Measurements from ENCODE around the gene PIM1. TPM values are rescaled to one million over a fixed set of nuclear protein-coding genes. Genes with fewer than 3 reads are reported as not detected.

The PIM1 gene
- polyA plus RNA-seq, 1 donor (not counting 4 experiments of a cell fraction or from before 2014, with no cell fraction given): 10.2 TPM

DNA sequence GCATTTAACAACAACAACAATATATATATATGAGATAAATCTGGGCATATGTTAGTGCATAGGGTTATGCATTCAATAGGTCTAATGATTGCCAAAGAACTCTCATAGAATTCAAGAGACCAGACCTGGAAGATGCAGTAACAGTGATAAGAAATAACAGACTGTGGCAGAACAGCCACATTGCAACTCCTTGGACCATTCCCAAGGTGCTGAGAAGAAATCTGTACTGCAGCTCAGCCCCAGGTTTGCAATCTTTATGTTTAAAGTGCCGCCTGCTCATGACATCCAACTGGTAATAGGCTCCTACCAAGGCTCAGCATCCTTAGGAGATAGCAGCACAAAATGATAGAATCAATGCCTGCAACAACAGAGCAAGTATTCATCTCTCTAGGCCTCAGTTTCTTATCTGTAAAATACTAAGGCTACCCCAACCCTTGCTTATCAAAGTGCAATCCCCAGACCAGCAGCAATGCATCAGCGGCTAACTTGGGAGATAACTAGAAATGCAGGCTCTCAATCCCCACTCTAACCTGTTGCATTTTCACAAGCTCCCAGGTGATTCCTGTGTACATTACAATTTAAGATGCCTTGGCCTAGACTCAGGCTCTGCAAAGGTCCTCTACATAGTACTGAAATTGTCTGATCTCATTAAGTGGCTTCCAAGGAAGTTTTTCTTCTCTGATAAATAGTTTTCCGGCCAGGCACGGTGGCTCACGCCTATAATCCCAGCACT, 30.6 kb upstream of the PIM1 start:
- no peak for FAIRE-seq
- dilution Hi-C loops (cut with MboI; ENCODE audit: extremely low pct_ligation_motif_present, low sequenced_read_pairs): no loop called here

DNA sequence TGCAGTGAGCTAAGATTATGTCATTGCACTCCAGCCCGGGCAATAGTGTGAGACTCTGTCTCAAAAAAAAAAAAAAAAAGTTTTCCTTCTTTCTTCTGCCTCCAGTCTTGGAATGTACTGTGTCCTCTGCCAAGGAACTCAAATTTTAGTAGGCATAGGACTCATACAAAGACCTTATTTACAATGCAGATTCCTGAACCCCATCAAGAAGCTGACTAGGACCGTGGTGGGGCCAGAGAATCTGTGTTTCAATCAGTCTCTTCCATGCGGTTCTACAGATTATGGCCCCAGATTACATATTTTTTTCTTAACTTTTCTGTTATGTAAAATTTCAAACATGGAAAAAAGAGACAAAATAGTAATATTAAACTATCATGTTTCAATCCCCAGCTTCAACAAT, 29.8 kb upstream of the PIM1 start:
- dilution Hi-C loops (cut with MboI; ENCODE audit: extremely low pct_ligation_motif_present, low sequenced_read_pairs): no loop called here
- H3K4me2 ChIP-seq (ENCODE audit: control insufficient read depth, extremely low read depth, insufficient read depth, low read depth, low read length): no peak overlapping the region
- H3K4me1 ChIP-seq (ENCODE audit: control insufficient read depth, extremely low read depth, insufficient read depth, low read length): peaks cover 31% of the 10 kb centered on the region

More for the DNA sequence above, 30.6 kb upstream of the PIM1 start:
- no peaks in the 10 kb centered on the region for H3K79me2 ChIP-seq (ENCODE audit: control insufficient read depth, insufficient read depth, low read length)
- H3K4me1 ChIP-seq (ENCODE audit: control insufficient read depth, extremely low read depth, insufficient read depth, low read length): peaks cover 39% of the 10 kb centered on the region
- no peak overlapping the region for H3K4me3 ChIP-seq (ENCODE audit: control insufficient read depth in 2 of 3, extremely low read depth in 1 of 3, insufficient read depth in 2 of 3, low read depth in 1 of 3, low read length in 3 of 3)
- H3K36me3 ChIP-seq (ENCODE audit: control insufficient read depth in 2 of 2, extremely low read depth in 1 of 2, insufficient read depth in 2 of 2, low read length in 2 of 2): no peaks in the 10 kb centered on the region
- no peaks in the 10 kb centered on the region for H3K9me1 ChIP-seq (ENCODE audit: control insufficient read depth, extremely low read depth, insufficient read depth, low read length)
- no peak overlapping the region for H3K4me2 ChIP-seq (ENCODE audit: control insufficient read depth, extremely low read depth, insufficient read depth, low read depth, low read length)
- DNase-seq (ENCODE audit: low read depth, low spot score): no peak
- H3K27ac ChIP-seq (ENCODE audit: control insufficient read depth, insufficient read depth, low read length): no peak overlapping the region
- H3K9ac ChIP-seq (ENCODE audit: control insufficient read depth, extremely low read depth, insufficient read depth, low read length): no peak overlapping the region
- no peaks in the 10 kb centered on the region for H4K20me1 ChIP-seq (ENCODE audit: control insufficient read depth, extremely low read depth, insufficient read depth, low read length)
- TF ChIP-seq, protein P1, sequence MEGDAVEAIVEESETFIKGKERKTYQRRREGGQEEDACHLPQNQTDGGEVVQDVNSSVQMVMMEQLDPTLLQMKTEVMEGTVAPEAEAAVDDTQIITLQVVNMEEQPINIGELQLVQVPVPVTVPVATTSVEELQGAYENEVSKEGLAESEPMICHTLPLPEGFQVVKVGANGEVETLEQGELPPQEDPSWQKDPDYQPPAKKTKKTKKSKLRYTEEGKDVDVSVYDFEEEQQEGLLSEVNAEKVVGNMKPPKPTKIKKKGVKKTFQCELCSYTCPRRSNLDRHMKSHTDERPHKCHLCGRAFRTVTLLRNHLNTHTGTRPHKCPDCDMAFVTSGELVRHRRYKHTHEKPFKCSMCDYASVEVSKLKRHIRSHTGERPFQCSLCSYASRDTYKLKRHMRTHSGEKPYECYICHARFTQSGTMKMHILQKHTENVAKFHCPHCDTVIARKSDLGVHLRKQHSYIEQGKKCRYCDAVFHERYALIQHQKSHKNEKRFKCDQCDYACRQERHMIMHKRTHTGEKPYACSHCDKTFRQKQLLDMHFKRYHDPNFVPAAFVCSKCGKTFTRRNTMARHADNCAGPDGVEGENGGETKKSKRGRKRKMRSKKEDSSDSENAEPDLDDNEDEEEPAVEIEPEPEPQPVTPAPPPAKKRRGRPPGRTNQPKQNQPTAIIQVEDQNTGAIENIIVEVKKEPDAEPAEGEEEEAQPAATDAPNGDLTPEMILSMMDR (optimal IDR thresholded peaks at IDR 0.05 in 1 of 3, IDR thresholded peaks at IDR 0.05 in 1 of 3, conservative IDR thresholded peaks at IDR 0.05 in 1 of 3; ENCODE audit: extremely low read depth in 1 of 3, insufficient read depth in 2 of 3, low read length in 3 of 3): no peak
- no peak for TF ChIP-seq EZH2 (IDR thresholded peaks at IDR 0.05; ENCODE audit: low read length)
- H3K9me3 ChIP-seq (ENCODE audit: control insufficient read depth, low read depth, low read length): no peaks in the 10 kb centered on the region
- no peaks in the 10 kb centered on the region for H3K27me3 ChIP-seq (ENCODE audit: control insufficient read depth, extremely low read depth, insufficient read depth, low read length)
- H2AFZ ChIP-seq (ENCODE audit: control insufficient read depth, low read length): no peak overlapping the region

More for the DNA sequence above, 29.8 kb upstream of the PIM1 start:
- H3K79me2 ChIP-seq (ENCODE audit: control insufficient read depth, insufficient read depth, low read length): no peaks in the 10 kb centered on the region
- no peak overlapping the region for H2AFZ ChIP-seq (ENCODE audit: control insufficient read depth, low read length)
- no peaks in the 10 kb centered on the region for H3K9me3 ChIP-seq (ENCODE audit: control insufficient read depth, low read depth, low read length)
- H3K27ac ChIP-seq (ENCODE audit: control insufficient read depth, insufficient read depth, low read length): no peak overlapping the region
- TF ChIP-seq, protein P1 (optimal IDR thresholded peaks at IDR 0.05 in 1 of 3, IDR thresholded peaks at IDR 0.05 in 1 of 3, conservative IDR thresholded peaks at IDR 0.05 in 1 of 3; ENCODE audit: extremely low read depth in 1 of 3, insufficient read depth in 2 of 3, low read length in 3 of 3): no peak
- no peak for TF ChIP-seq EZH2 (IDR thresholded peaks at IDR 0.05; ENCODE audit: low read length)
- H3K4me3 ChIP-seq (ENCODE audit: control insufficient read depth in 2 of 3, extremely low read depth in 1 of 3, insufficient read depth in 2 of 3, low read depth in 1 of 3, low read length in 3 of 3): no peak overlapping the region
- H3K27me3 ChIP-seq (ENCODE audit: control insufficient read depth, extremely low read depth, insufficient read depth, low read length): no peaks in the 10 kb centered on the region
- DNase-seq (ENCODE audit: low read depth, low spot score): no peak
- no peak overlapping the region for H3K9ac ChIP-seq (ENCODE audit: control insufficient read depth, extremely low read depth, insufficient read depth, low read length)
- FAIRE-seq: no peak
- no peaks in the 10 kb centered on the region for H4K20me1 ChIP-seq (ENCODE audit: control insufficient read depth, extremely low read depth, insufficient read depth, low read length)
- H3K9me1 ChIP-seq (ENCODE audit: control insufficient read depth, extremely low read depth, insufficient read depth, low read length): no peaks in the 10 kb centered on the region
- no peaks in the 10 kb centered on the region for H3K36me3 ChIP-seq (ENCODE audit: control insufficient read depth in 2 of 2, extremely low read depth in 1 of 2, insufficient read depth in 2 of 2, low read length in 2 of 2)
